DLD1 (cell line): Measurements from ENCODE around the gene RNU6-9.

ENCODE experiments used
- in situ Hi-C: cut with HindIII; loops from 2 replicates; pipeline ENCODE4 v1.10.0; 2017; ENCODE audit warnings: low sequenced_read_pairs

The RNU6-9 gene

GRCh38 chr19:861141-861755, 32.0 kb upstream of the RNU6-9 start:
- in situ Hi-C loops, result no loop called here

GRCh38 chr19:861756-862580, 31.3 kb upstream of the RNU6-9 start:
- in situ Hi-C loops, result no loop called here

- in situ Hi-C loops, result no loop called here
Observed at GRCh38 chr19:862581-863314, 30.5 kb upstream of the RNU6-9 start.

- in situ Hi-C loops, result no loop called here
Observed at GRCh38 chr19:863315-863620, 30.0 kb upstream of the RNU6-9 start.

GRCh38 chr19:866769-867300, 26.4 kb upstream of the RNU6-9 start:
- in situ Hi-C loops, result no loop called here

GRCh38 chr19:867301-867793, 25.9 kb upstream of the RNU6-9 start:
- in situ Hi-C loops, result no loop called here

- in situ Hi-C loops, result no loop called here
Observed at GRCh38 chr19:867855-868457, 25.3 kb upstream of the RNU6-9 start.

- in situ Hi-C loops, result no loop called here
Observed at GRCh38 chr19:868458-869244, 24.6 kb upstream of the RNU6-9 start.

- in situ Hi-C loops, result no loop called here
Observed at GRCh38 chr19:869245-870177, 23.8 kb upstream of the RNU6-9 start.

- in situ Hi-C loops, result no loop called here
Observed at GRCh38 chr19:870314-870713, 23.0 kb upstream of the RNU6-9 start.

- in situ Hi-C loops, result no loop called here
Observed at GRCh38 chr19:870963-871401, 22.3 kb upstream of the RNU6-9 start.

- in situ Hi-C loops, result no loop called here
Observed at GRCh38 chr19:871446-872265, 21.6 kb upstream of the RNU6-9 start.

- in situ Hi-C loops, result no loop called here
Observed at GRCh38 chr19:872266-872951, 20.9 kb upstream of the RNU6-9 start.

- in situ Hi-C loops, result no loop called here
Observed at GRCh38 chr19:873084-873483, 20.2 kb upstream of the RNU6-9 start.

GRCh38 chr19:873561-874041, 19.7 kb upstream of the RNU6-9 start:
- in situ Hi-C loops, result no loop called here

- in situ Hi-C loops, result no loop called here
Observed at GRCh38 chr19:875265-875879, 17.9 kb upstream of the RNU6-9 start.

- in situ Hi-C loops, result no loop called here
Observed at GRCh38 chr19:876089-876488, 17.2 kb upstream of the RNU6-9 start.
